Endodermal cell (in vitro differentiated cells): ENCODE results near the gene TNFAIP8L1. TPM values are rescaled to one million over a fixed set of nuclear protein-coding genes. Genes with fewer than 3 reads are reported as not detected.

ENCODE experiments used
- DNase-seq: peaks from one replicate; pipeline ENCODE4 v3.0.0-alpha.2; 2017
- H3K27ac ChIP-seq: 2 replicates; pipeline ENCODE4 v1.5.1; 2013; ENCODE audit warnings: mild to moderate bottlenecking, low read depth, low read length, moderate library complexity
- H3K27me3 ChIP-seq: 2 replicates; pipeline ENCODE4 v1.6.1; 2013; ENCODE audit warnings: mild to moderate bottlenecking, low read length, moderate library complexity; ENCODE audit not compliant: insufficient read depth, control insufficient read depth, poor library complexity, severe bottlenecking
- H3K36me3 ChIP-seq: 2 replicates; pipeline ENCODE4 v1.7.0; 2013; ENCODE audit warnings: mild to moderate bottlenecking, low read length, moderate library complexity; ENCODE audit not compliant: control insufficient read depth, insufficient read depth
- H3K4me1 ChIP-seq: one replicate; pipeline ENCODE4 v1.7.0; 2013; ENCODE audit warnings: low read length; ENCODE audit not compliant: control insufficient read depth, insufficient read depth
- H3K4me3 ChIP-seq: 2 replicates; pipeline ENCODE4 v1.5.1; 2013; ENCODE audit warnings: mild to moderate bottlenecking, low read length, moderate library complexity
- H3K9ac ChIP-seq: 2 replicates; pipeline ENCODE4 v1.6.1; 2013; ENCODE audit warnings: mild to moderate bottlenecking, low read length, moderate library complexity; ENCODE audit not compliant: poor library complexity, severe bottlenecking; ENCODE audit errors: extremely low read depth
- H3K9me3 ChIP-seq: 2 replicates; pipeline ENCODE4 v1.6.1; 2013; ENCODE audit warnings: mild to moderate bottlenecking, low read length, moderate library complexity; ENCODE audit not compliant: control insufficient read depth
- H3K27ac Mint-ChIP-seq: 2 replicates; pipeline ENCODE4 v1.8.0; 2020; ENCODE audit warnings: mixed read lengths
- H3K27me3 Mint-ChIP-seq: 2 replicates; pipeline ENCODE4 v1.8.0; 2021; ENCODE audit warnings: mild to moderate bottlenecking, mixed read lengths; ENCODE audit not compliant: insufficient read depth
- H3K36me3 Mint-ChIP-seq: 2 replicates; pipeline ENCODE4 v1.8.0; 2020; ENCODE audit warnings: low read depth, mixed read lengths
- H3K4me1 Mint-ChIP-seq: 2 replicates; pipeline ENCODE4 v1.8.0; 2020; ENCODE audit warnings: mixed read lengths
- H3K4me3 Mint-ChIP-seq: 2 replicates; pipeline ENCODE4 v1.8.0; 2020; ENCODE audit warnings: mild to moderate bottlenecking, moderate library complexity, mixed read lengths
- H3K9me3 Mint-ChIP-seq: 2 replicates; pipeline ENCODE4 v1.8.0; 2020; ENCODE audit warnings: mild to moderate bottlenecking, mixed read lengths
- WGBS, 2 experiments: methylation state at CpG; one replicate each; pipeline versions ENCODE4 v1.1.5 to v1.1.7; 2013; ENCODE audit warnings: missing lambda C conversion rate in 2 of 2, mixed read lengths in 1 of 2; ENCODE audit not compliant: insufficient coverage in 1 of 2, insufficient read length in 1 of 2; 5-methylcytosine and 5-hydroxymethylcytosine counted together
- total RNA-seq, 2 donors: library from RNA; stranded (reverse); fragmentation: NEBNext Ultra II Directional in 1 of 2; extraction: Animal tissue kit (Norgen Biotek cat#: 25700) in 1 of 2; gene quantifications; 2 replicates in 1 of 2; 3 replicates in 1 of 2; pipeline ENCODE4 v1.2.1, GENCODE V29; 2021
- TF ChIP-seq, protein P1 (sequence below): fragments of 200-600 bp; sonication (generic); conservative IDR thresholded peaks from 2 replicates; pipeline ENCODE4 v1.5.0; 2021; ENCODE audit warnings: antibody characterized with exemption, mild to moderate bottlenecking

Gene TNFAIP8L1
- total RNA-seq, 2 donors from 2014 or later = 18.1 to 25.5 TPM

DNA sequence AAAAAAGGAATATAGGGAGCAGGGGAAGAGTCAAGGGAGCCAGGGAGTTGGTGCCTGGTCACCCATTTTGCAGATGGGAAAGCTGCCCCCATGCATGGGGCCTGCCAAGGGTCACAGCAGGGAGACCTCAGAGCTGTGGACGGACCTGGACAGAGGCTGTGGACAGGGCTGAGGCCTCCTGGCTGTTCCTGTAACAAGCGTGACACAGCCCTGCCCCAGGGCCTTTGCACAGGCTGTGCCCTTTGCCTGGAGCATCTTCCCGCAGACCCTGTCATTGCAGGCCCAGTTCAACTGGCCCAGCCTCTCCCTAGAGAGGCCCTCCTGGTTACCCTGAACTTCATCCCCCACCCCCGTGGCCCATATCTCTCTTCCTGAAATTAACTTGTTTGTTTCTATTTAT is 6.4 kb downstream of the TNFAIP8L1 start:
- Mint-ChIP-seq H3K27ac (no peak overlapping the region), H3K27me3 (no peaks in the 10 kb centered on the region), H3K4me1 (no peaks in the 10 kb centered on the region), H3K9me3 (no peaks in the 10 kb centered on the region), H3K36me3 (peaks cover 17% of the 10 kb centered on the region), H3K4me3 (no peak overlapping the region)
- Histone ChIP-seq H3K9ac (no peak overlapping the region), H3K27me3 (no peaks in the 10 kb centered on the region), H3K4me1 (peaks cover under 1% of the 10 kb centered on the region), H3K9me3 (no peaks in the 10 kb centered on the region), H3K36me3 (peaks cover 3% of the 10 kb centered on the region), H3K4me3 (no peak overlapping the region), H3K27ac (no peak overlapping the region)
- WGBS, 2 experiments = 93 to 98% methylated on average over 2 to 4 of the region's 4 CpGs
- no peak for DNase-seq
- TF ChIP-seq, protein P1, sequence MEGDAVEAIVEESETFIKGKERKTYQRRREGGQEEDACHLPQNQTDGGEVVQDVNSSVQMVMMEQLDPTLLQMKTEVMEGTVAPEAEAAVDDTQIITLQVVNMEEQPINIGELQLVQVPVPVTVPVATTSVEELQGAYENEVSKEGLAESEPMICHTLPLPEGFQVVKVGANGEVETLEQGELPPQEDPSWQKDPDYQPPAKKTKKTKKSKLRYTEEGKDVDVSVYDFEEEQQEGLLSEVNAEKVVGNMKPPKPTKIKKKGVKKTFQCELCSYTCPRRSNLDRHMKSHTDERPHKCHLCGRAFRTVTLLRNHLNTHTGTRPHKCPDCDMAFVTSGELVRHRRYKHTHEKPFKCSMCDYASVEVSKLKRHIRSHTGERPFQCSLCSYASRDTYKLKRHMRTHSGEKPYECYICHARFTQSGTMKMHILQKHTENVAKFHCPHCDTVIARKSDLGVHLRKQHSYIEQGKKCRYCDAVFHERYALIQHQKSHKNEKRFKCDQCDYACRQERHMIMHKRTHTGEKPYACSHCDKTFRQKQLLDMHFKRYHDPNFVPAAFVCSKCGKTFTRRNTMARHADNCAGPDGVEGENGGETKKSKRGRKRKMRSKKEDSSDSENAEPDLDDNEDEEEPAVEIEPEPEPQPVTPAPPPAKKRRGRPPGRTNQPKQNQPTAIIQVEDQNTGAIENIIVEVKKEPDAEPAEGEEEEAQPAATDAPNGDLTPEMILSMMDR = no peak

DNA sequence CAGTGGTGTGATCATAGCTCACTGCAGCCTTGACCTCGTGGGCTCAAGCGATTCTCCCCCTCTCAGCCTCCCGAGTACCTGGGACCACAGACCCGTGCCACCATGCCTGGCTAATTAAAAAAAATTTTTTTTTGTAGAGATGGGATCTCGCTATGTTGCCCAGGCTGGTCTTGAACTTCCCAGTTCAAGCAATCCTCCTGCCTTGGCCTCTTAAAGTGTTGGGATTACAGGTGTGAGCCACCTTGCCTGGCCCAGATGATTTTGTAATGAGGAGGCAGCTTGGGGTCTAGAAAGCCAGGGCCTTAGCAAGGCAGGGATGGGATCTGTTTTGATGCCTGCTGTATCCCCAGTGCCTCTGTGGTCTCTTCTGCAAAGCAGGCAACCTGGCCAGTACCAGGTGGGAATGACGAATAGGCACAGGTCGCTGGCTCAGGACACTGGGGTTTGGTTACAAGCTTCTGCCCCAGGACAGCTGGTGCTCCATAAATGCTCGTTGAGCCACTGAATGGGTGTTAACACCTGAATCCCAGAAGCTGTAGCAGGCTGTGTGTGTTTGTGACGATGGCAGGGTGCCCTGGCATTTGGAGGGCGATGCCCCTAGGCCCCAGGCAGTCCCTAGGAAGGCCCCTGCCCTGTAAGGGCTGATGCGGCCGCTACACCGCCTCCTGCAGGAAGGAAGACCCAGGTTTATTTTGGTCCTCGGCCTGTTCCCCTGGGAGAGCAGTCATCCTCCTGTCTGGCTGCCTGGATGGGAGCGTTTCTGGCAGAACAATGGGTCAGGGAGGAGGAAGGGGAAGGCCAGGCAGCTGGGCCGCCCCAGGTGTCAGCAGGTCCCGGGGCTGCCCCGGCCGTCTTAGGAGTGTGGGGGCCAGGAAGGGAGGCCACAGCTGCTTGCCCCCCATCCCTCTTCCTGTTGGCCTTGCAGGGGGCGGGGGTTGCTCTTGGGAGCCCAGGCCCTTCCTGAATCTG is 8.6 kb downstream of the TNFAIP8L1 start:
- Histone ChIP-seq H3K9ac (no peak overlapping the region), H3K4me3 (no peak overlapping the region), H3K27me3 (no peaks in the 10 kb centered on the region), H3K27ac (peak overlapping the region; percentile 24), H3K4me1 (no peaks in the 10 kb centered on the region), H3K36me3 (peaks cover 3% of the 10 kb centered on the region), H3K9me3 (no peaks in the 10 kb centered on the region)
- no peak overlapping the region for H3K4me3 Mint-ChIP-seq
- TF ChIP-seq, protein P1 = peak; percentile 43
- H3K4me1 Mint-ChIP-seq = no peaks in the 10 kb centered on the region
- no peaks in the 10 kb centered on the region for H3K27me3 Mint-ChIP-seq
- peak; percentile 81 for DNase-seq
- H3K27ac Mint-ChIP-seq = peak overlapping the region; percentile 35
- WGBS, 2 experiments = 84 to 92% methylated on average over 8 to 20 of the region's 20 CpGs
- no peaks in the 10 kb centered on the region for H3K9me3 Mint-ChIP-seq
- peaks cover 24% of the 10 kb centered on the region for H3K36me3 Mint-ChIP-seq

DNA sequence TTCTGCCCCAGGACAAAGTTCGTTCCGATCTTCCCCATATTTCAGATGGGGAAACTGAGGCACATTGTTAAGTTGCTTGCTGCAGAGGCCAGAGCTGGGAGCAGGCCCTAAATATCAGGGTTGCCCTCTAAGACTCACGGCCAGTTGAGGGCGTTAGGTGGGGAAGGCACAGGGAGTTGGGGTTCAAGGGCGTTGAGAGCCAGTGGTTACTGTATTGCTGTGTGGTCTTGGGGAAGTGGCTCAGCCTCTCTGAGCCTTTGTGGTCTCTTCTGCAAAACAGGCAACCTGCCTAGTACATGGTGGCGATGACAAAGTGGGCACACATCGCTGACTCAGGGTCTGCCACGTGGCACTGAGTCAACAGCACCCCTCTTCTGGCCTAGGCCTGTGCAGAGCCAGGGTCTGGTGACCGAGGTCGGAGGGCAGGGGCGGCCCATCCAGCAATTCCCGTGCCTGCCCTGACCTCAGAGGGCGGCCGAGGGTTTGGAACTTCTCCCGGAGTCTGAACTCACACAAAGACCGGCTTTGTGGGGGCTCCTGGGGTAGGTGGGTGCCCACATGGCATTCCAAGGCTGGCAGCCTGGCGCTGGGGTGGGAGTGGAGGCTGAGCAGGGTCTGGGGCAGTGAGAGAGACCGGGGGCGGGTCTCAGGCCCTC is 10.2 kb downstream of the TNFAIP8L1 start:
- Histone ChIP-seq H3K9me3 (no peaks in the 10 kb centered on the region), H3K36me3 (peaks cover 9% of the 10 kb centered on the region), H3K4me1 (no peaks in the 10 kb centered on the region), H3K9ac (no peak overlapping the region), H3K27me3 (no peaks in the 10 kb centered on the region), H3K4me3 (no peak overlapping the region), H3K27ac (no peak overlapping the region)
- 91 to 99% methylated on average over 9 to 17 of the region's 19 CpGs for WGBS, 2 experiments
- DNase-seq = no peak
- no peaks in the 10 kb centered on the region for H3K27me3 Mint-ChIP-seq
- H3K4me3 Mint-ChIP-seq = no peak overlapping the region
- TF ChIP-seq, protein P1 = no peak
- peak overlapping the region; percentile 48 for H3K27ac Mint-ChIP-seq
- no peaks in the 10 kb centered on the region for H3K4me1 Mint-ChIP-seq
- no peaks in the 10 kb centered on the region for H3K9me3 Mint-ChIP-seq
- peaks cover 30% of the 10 kb centered on the region for H3K36me3 Mint-ChIP-seq
